Measurements from ENCODE around the gene MTMR2. TPM values are rescaled to one million over a fixed set of nuclear protein-coding genes. Genes with fewer than 3 reads are reported as not detected.

MTMR2 gene
- total and polyA plus RNA-seq, 2 experiments from 2014 or later: 26.6 to 52.6 TPM

DNA sequence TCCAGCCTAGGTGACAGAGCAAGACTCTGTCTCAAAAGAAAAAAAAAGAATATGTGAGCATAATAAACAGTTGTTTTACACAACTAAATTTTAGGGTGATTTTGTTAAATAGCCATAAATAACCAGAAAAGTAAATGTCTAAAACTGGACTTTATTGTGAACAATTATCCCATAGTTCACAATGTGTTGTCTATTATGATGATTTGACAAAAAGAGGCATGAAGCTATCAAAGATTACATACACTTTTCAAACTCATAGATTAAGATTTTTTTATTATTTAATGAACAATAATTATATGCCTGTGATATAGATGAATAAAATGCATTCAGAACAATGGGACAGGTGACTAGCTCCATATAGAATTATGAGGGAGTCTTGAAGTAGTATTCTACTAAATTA is 27.0 kb upstream of the MTMR2 start (continued):
- TF ChIP-seq, protein P1, sequence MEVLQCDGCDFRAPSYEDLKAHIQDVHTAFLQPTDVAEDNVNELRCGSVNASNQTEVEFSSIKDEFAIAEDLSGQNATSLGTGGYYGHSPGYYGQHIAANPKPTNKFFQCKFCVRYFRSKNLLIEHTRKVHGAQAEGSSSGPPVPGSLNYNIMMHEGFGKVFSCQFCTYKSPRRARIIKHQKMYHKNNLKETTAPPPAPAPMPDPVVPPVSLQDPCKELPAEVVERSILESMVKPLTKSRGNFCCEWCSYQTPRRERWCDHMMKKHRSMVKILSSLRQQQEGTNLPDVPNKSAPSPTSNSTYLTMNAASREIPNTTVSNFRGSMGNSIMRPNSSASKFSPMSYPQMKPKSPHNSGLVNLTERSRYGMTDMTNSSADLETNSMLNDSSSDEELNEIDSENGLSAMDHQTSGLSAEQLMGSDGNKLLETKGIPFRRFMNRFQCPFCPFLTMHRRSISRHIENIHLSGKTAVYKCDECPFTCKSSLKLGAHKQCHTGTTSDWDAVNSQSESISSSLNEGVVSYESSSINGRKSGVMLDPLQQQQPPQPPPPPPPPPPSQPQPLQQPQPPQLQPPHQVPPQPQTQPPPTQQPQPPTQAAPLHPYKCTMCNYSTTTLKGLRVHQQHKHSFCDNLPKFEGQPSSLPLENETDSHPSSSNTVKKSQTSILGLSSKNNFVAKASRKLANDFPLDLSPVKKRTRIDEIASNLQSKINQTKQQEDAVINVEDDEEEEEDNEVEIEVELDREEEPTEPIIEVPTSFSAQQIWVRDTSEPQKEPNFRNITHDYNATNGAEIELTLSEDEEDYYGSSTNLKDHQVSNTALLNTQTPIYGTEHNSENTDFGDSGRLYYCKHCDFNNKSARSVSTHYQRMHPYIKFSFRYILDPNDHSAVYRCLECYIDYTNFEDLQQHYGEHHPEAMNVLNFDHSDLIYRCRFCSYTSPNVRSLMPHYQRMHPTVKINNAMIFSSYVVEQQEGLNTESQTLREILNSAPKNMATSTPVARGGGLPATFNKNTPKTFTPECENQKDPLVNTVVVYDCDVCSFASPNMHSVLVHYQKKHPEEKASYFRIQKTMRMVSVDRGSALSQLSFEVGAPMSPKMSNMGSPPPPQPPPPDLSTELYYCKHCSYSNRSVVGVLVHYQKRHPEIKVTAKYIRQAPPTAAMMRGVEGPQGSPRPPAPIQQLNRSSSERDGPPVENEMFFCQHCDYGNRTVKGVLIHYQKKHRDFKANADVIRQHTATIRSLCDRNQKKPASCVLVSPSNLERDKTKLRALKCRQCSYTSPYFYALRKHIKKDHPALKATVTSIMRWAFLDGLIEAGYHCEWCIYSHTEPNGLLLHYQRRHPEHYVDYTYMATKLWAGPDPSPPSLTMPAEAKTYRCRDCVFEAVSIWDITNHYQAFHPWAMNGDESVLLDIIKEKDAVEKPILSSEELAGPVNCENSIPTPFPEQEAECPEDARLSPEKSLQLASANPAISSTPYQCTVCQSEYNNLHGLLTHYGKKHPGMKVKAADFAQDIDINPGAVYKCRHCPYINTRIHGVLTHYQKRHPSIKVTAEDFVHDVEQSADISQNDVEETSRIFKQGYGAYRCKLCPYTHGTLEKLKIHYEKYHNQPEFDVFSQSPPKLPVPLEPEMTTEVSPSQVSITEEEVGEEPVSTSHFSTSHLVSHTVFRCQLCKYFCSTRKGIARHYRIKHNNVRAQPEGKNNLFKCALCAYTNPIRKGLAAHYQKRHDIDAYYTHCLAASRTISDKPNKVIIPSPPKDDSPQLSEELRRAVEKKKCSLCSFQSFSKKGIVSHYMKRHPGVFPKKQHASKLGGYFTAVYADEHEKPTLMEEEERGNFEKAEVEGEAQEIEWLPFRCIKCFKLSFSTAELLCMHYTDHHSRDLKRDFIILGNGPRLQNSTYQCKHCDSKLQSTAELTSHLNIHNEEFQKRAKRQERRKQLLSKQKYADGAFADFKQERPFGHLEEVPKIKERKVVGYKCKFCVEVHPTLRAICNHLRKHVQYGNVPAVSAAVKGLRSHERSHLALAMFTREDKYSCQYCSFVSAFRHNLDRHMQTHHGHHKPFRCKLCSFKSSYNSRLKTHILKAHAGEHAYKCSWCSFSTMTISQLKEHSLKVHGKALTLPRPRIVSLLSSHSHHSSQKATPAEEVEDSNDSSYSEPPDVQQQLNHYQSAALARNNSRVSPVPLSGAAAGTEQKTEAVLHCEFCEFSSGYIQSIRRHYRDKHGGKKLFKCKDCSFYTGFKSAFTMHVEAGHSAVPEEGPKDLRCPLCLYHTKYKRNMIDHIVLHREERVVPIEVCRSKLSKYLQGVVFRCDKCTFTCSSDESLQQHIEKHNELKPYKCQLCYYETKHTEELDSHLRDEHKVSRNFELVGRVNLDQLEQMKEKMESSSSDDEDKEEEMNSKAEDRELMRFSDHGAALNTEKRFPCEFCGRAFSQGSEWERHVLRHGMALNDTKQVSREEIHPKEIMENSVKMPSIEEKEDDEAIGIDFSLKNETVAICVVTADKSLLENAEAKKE (CRISPR knock-in tag; IDR thresholded peaks at IDR 0.05): no peak
- TF ChIP-seq ZNF331 (CRISPR knock-in tag; IDR thresholded peaks at IDR 0.05; ENCODE audit: low read depth) (no peak), CTCF (conservative IDR thresholded peaks at IDR 0.05; ENCODE audit: low read depth in 2 of 2) (no peak), POLR2AphosphoS5 (IDR thresholded peaks at IDR 0.05; ENCODE audit: low read depth) (no peak)

DNA sequence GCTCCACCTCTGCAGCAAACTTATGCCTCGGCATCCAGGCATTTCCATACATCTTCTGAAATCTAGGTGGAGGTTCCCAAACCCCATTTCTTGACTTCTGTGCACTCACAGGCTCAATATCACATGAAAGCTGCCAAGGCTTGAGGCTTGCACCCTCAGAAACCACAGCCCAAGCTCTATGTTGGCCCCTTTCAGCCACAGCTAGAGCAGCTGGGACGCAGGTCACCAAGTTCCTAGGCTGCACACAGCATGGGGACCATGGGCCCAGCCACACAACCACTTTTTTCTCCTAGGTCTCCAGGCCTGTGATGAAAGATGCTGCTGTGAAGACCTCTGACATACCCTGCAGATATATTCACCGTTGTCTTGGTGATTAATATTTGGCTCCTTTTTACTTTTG is 24.7 kb upstream of the MTMR2 start:
- no peak overlapping the region for H2AFZ ChIP-seq
- H3K4me1 ChIP-seq (ENCODE audit: insufficient read depth): no peaks in the 10 kb centered on the region
- Mint-ChIP-seq H3K27me3 (ENCODE audit: insufficient read depth, low read depth, poor library complexity) (no peaks in the 10 kb centered on the region), H3K4me3 (no peak overlapping the region), H3K36me3 (ENCODE audit: low read depth) (peaks cover 34% of the 10 kb centered on the region), H3K9me3 (peaks cover 60% of the 10 kb centered on the region), H3K4me1 (no peaks in the 10 kb centered on the region), H3K27ac (no peak overlapping the region)
- no peak overlapping the region for H3K4me2 ChIP-seq
- no peak for DNase-seq (ENCODE audit: low spot score)
- H3K9me2 ChIP-seq (ENCODE audit: insufficient read depth): no peaks in the 10 kb centered on the region
- peaks cover 11% of the 10 kb centered on the region for H3K36me3 ChIP-seq (ENCODE audit: insufficient read depth)
- no peak overlapping the region for H3K27ac ChIP-seq (ENCODE audit: low read depth)
- no peaks in the 10 kb centered on the region for H3F3A ChIP-seq (replicated peaks; ENCODE audit: low read depth)
- H3K27me3 ChIP-seq (ENCODE audit: insufficient read depth): no peaks in the 10 kb centered on the region
- no peaks in the 10 kb centered on the region for H3K79me2 ChIP-seq (replicated peaks; ENCODE audit: insufficient read depth)
- ATAC-seq: no peak
- H3K4me3 ChIP-seq: no peak overlapping the region
- no peaks in the 10 kb centered on the region for H4K20me1 ChIP-seq (replicated peaks; ENCODE audit: insufficient read depth)
- TF ChIP-seq EZH2 (IDR thresholded peaks at IDR 0.05; ENCODE audit: low read depth, unreplicated experiment) (no peak), POLR2AphosphoS5 (IDR thresholded peaks at IDR 0.05; ENCODE audit: low read depth) (no peak), NANOG (IDR thresholded peaks at IDR 0.05; ENCODE audit: borderline replicate concordance) (no peak), CREB1 (CRISPR knock-in tag; IDR thresholded peaks at IDR 0.05; ENCODE audit: low read depth) (no peak)
- TF ChIP-seq, protein P1 (CRISPR knock-in tag; IDR thresholded peaks at IDR 0.05): no peak

All from GM23338 (cell line).